ENCODE data around the gene KSR2.

Gene KSR2

GRCh38 chr12:117842630-117843029 is 126.2 kb downstream of the KSR2 start:
- no peak for TF ChIP-seq CTCF (IDR thresholded peaks at IDR 0.05; ENCODE audit: control insufficient read depth, insufficient read depth, low read depth, low read length, missing control alignments)
- no peak for DNase-seq (ENCODE audit: low read depth)
- no peak overlapping the region for H3K4me3 ChIP-seq (ENCODE audit: control insufficient read depth, low read depth, low read length)

DNA sequence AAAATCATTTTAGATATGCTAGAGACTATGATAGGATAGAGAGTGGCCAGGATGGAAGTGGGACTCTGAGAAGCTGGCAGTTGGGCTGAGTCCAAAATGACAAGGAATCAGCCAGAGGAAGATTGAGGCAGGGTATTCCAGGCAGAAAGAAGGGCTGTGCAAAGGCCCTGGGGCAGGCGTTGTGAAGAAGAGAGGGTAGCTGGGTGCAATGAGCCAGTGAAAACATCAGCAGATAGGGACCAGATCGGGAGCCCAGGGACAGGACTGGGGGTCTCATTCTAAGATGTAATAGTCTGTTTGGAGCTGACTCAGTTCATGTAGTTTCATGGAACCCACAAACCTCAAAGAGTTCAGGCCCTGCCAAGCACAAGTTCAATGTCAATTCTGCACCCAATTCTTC is 126.6 kb downstream of the KSR2 start:
- DNase-seq (ENCODE audit: low read depth) = no peak
- TF ChIP-seq CTCF (IDR thresholded peaks at IDR 0.05; ENCODE audit: control insufficient read depth, insufficient read depth, low read depth, low read length, missing control alignments) = no peak
- no peak overlapping the region for H3K4me3 ChIP-seq (ENCODE audit: control insufficient read depth, low read depth, low read length)

DNA sequence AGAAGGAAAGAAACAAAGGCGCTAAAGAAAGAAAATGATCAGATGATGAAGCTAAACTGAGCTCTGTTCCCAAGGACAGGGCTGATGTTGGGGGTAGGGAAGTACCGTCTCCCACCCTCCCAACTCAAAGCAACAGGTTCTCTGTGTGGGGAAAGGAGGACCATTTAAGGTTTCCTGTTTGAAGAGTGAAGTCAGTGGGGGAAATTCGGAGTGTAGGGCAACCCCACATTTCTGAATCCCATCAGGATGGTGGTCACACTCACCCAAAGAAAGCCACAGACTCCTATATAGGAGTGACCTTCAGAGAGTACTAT is 131.1 kb downstream of the KSR2 start:
- DNase-seq (ENCODE audit: low read depth) = no peak
- TF ChIP-seq CTCF (IDR thresholded peaks at IDR 0.05; ENCODE audit: control insufficient read depth, insufficient read depth, low read depth, low read length, missing control alignments) = no peak
- no peak overlapping the region for H3K4me3 ChIP-seq (ENCODE audit: control insufficient read depth, low read depth, low read length)

DNA sequence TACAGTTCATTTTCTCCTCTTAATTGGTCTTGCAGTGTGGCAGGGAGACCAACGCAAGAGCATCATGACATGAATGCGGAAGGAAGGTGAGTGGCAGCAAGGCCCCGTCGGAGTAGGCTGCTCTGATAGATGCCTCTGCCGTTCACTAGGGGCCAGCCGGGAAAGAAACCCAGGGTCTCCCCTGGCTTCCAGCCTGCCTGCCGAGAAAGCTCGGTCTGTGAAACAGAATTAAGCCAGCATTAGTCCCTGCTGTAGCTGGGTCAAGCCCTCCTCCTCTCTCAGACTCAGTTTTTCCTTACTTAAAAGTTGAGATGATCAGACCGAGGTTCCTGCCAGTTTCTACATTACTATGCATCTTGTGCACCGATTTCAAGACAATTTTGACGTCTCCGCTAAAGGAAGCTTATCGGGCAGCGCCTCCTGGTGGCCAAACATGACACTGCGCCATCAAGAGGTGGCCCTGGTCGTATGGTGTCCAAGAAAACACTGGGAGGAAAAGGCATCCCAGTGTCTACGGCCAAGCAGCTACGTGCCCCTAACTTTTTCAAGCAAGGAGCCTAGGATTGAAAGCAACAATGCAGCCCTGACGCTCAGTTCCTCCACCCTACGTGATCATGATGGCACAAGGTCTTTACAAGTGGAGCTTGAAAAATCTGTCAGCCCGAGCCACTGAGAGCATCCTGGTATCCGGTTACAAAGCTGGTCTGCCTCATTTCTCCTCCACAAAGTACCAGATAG is 131.6 kb downstream of the KSR2 start:
- TF ChIP-seq CTCF (IDR thresholded peaks at IDR 0.05; ENCODE audit: control insufficient read depth, insufficient read depth, low read depth, low read length, missing control alignments) = peak; percentile 98
- peak; percentile 43 for DNase-seq (ENCODE audit: low read depth)

GRCh38 chr12:117836476-117836875 is 132.3 kb downstream of the KSR2 start:
- no peak for TF ChIP-seq CTCF (IDR thresholded peaks at IDR 0.05; ENCODE audit: control insufficient read depth, insufficient read depth, low read depth, low read length, missing control alignments)
- DNase-seq (ENCODE audit: low read depth) = no peak
- no peak overlapping the region for H3K4me3 ChIP-seq (ENCODE audit: control insufficient read depth, low read depth, low read length)

More for the DNA sequence above, 131.6 kb downstream of the KSR2 start:
- H3K4me3 ChIP-seq (ENCODE audit: control insufficient read depth, low read depth, low read length) = no peak overlapping the region

DNA sequence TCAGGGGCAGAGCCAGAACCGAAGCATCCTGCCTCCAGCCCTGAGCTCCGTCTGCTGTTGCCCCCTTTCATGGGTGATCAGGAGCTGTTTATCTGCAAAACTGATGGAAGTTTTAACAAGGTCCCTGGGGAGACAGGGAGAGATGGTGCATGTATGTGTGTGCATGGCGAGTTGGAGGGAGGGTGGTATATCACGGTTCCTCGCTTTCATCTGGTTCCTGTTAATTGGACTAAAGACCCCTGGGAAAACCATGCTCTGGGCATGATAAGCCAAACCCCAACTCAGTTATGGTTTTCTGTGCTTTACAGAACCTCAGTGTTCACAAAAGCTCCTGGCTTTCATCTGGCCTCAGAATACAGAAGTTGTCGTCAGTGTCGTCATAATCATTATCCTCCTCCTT is 133.6 kb downstream of the KSR2 start:
- no peak overlapping the region for H3K4me3 ChIP-seq (ENCODE audit: control insufficient read depth, low read depth, low read length)
- TF ChIP-seq CTCF (IDR thresholded peaks at IDR 0.05; ENCODE audit: control insufficient read depth, insufficient read depth, low read depth, low read length, missing control alignments) = no peak
- DNase-seq (ENCODE audit: low read depth) = no peak
